ENCODE results near the gene MOB2. TPM values are rescaled to one million over a fixed set of nuclear protein-coding genes. Genes with fewer than 3 reads are reported as not detected.

The MOB2 gene
- total and polyA plus RNA-seq, 2 donors (not counting 1 experiment from before 2014, with no cell fraction given): 13.1 to 30.1 TPM

- Histone ChIP-seq H3K27me3 (ENCODE audit: control insufficient read depth, insufficient read depth, low read length) (no peaks in the 10 kb centered on the region), H3K4me3 (replicated peaks in 1 of 4; ENCODE audit: control extremely low read depth in 1 of 4, insufficient read depth in 1 of 4, low read depth in 3 of 4, low read length in 4 of 4) (no peak overlapping the region), H3K9me3 (ENCODE audit: control insufficient read depth, insufficient read depth, low read depth, low read length) (no peaks in the 10 kb centered on the region), H3K27ac (ENCODE audit: insufficient read depth, low read length) (no peak overlapping the region), H3K36me3 (ENCODE audit: control insufficient read depth, insufficient read depth, low read length) (no peaks in the 10 kb centered on the region), H2AFZ (ENCODE audit: low read length) (no peak overlapping the region), H3K4me1 (ENCODE audit: control insufficient read depth, extremely low read depth, insufficient read depth, low read length) (no peaks in the 10 kb centered on the region), H4K20me1 (ENCODE audit: control insufficient read depth, extremely low read depth, insufficient read depth, low read length) (no peaks in the 10 kb centered on the region), H3K79me2 (ENCODE audit: control insufficient read depth, insufficient read depth, low read length) (no peaks in the 10 kb centered on the region), H3K9ac (ENCODE audit: insufficient read depth, low read length) (no peak overlapping the region), H3K4me2 (ENCODE audit: extremely low read depth, insufficient read depth, low read length) (no peak overlapping the region)
- no peak for TF ChIP-seq EZH2 (IDR thresholded peaks at IDR 0.05; ENCODE audit: low read length, missing control alignments)
- TF ChIP-seq CTCF (conservative IDR thresholded peaks at IDR 0.05 in 1 of 2, IDR thresholded peaks at IDR 0.05 in 1 of 2; ENCODE audit: low read depth in 1 of 2, low read length in 2 of 2): no peak
- DNase-seq (ENCODE audit: low read depth in 2 of 2): no peak
These were observed 28.7 kb downstream of the MOB2 start for GRCh38 chr11:1457856-1458255.

- H3K4me3 ChIP-seq (replicated peaks in 1 of 4; ENCODE audit: control extremely low read depth in 1 of 4, insufficient read depth in 1 of 4, low read depth in 3 of 4, low read length in 4 of 4): no peak overlapping the region
- no peak for TF ChIP-seq CTCF (conservative IDR thresholded peaks at IDR 0.05 in 1 of 2, IDR thresholded peaks at IDR 0.05 in 1 of 2; ENCODE audit: low read depth in 1 of 2, low read length in 2 of 2)
- no peak for TF ChIP-seq EZH2 (IDR thresholded peaks at IDR 0.05; ENCODE audit: low read length, missing control alignments)
These were observed 29.3 kb downstream of the MOB2 start for GRCh38 chr11:1457326-1457680.

GRCh38 chr11:1456596-1457325, 29.8 kb downstream of the MOB2 start:
- no peaks in the 10 kb centered on the region for H4K20me1 ChIP-seq (ENCODE audit: control insufficient read depth, extremely low read depth, insufficient read depth, low read length)
- no peak overlapping the region for H3K9ac ChIP-seq (ENCODE audit: insufficient read depth, low read length)
- no peaks in the 10 kb centered on the region for H3K27me3 ChIP-seq (ENCODE audit: control insufficient read depth, insufficient read depth, low read length)
- no peak overlapping the region for H3K4me3 ChIP-seq (replicated peaks in 1 of 4; ENCODE audit: control extremely low read depth in 1 of 4, insufficient read depth in 1 of 4, low read depth in 3 of 4, low read length in 4 of 4)
- no peaks in the 10 kb centered on the region for H3K4me1 ChIP-seq (ENCODE audit: control insufficient read depth, extremely low read depth, insufficient read depth, low read length)
- TF ChIP-seq EZH2 (IDR thresholded peaks at IDR 0.05; ENCODE audit: low read length, missing control alignments) (no peak), CTCF (conservative IDR thresholded peaks at IDR 0.05 in 1 of 2, IDR thresholded peaks at IDR 0.05 in 1 of 2; ENCODE audit: low read depth in 1 of 2, low read length in 2 of 2) (no peak)
- no peak overlapping the region for H3K4me2 ChIP-seq (ENCODE audit: extremely low read depth, insufficient read depth, low read length)
- H3K79me2 ChIP-seq (ENCODE audit: control insufficient read depth, insufficient read depth, low read length): no peaks in the 10 kb centered on the region
- no peak for DNase-seq (ENCODE audit: low read depth in 2 of 2)
- H3K36me3 ChIP-seq (ENCODE audit: control insufficient read depth, insufficient read depth, low read length): no peaks in the 10 kb centered on the region
- H3K27ac ChIP-seq (ENCODE audit: insufficient read depth, low read length): no peak overlapping the region
- H3K9me3 ChIP-seq (ENCODE audit: control insufficient read depth, insufficient read depth, low read depth, low read length): no peaks in the 10 kb centered on the region
- no peak overlapping the region for H2AFZ ChIP-seq (ENCODE audit: low read length)

More at GRCh38 chr11:1457326-1457680, 29.3 kb downstream of the MOB2 start:
- Histone ChIP-seq H3K27me3 (ENCODE audit: control insufficient read depth, insufficient read depth, low read length) (no peaks in the 10 kb centered on the region), H4K20me1 (ENCODE audit: control insufficient read depth, extremely low read depth, insufficient read depth, low read length) (no peaks in the 10 kb centered on the region), H3K4me1 (ENCODE audit: control insufficient read depth, extremely low read depth, insufficient read depth, low read length) (no peaks in the 10 kb centered on the region), H2AFZ (ENCODE audit: low read length) (no peak overlapping the region), H3K79me2 (ENCODE audit: control insufficient read depth, insufficient read depth, low read length) (no peaks in the 10 kb centered on the region), H3K27ac (ENCODE audit: insufficient read depth, low read length) (no peak overlapping the region), H3K4me2 (ENCODE audit: extremely low read depth, insufficient read depth, low read length) (no peak overlapping the region), H3K36me3 (ENCODE audit: control insufficient read depth, insufficient read depth, low read length) (no peaks in the 10 kb centered on the region), H3K9me3 (ENCODE audit: control insufficient read depth, insufficient read depth, low read depth, low read length) (no peaks in the 10 kb centered on the region), H3K9ac (ENCODE audit: insufficient read depth, low read length) (no peak overlapping the region)
- no peak for DNase-seq (ENCODE audit: low read depth in 2 of 2)
